Motor neuron (in vitro differentiated cells): ENCODE data around the gene CISTR. TPM values are rescaled to one million over a fixed set of nuclear protein-coding genes. Genes with fewer than 3 reads are reported as not detected.
"Not testable (repeated sequence)": the region's sequence is repeated elsewhere in the genome, so short reads cannot be mapped to it uniquely, and the experiment has no call there.

Source experiments
- ATAC-seq, 8 experiments: fragments of 200-7000 bp; cut with Tn5 transposase; replicated peaks in 6 of 8; 2 replicates each; pipeline ENCODE4 v1.8.0; 2021; ENCODE audit warnings: mild to moderate bottlenecking in 8 of 8, moderate library complexity in 8 of 8
- H3K27ac ChIP-seq, 2 donors: fragments of 250-450 bp; sonication (Bioruptor Pico); 2 replicates each; pipeline ENCODE4 v1.9.0; 2021; ENCODE audit warnings: antibody characterized with exemption in 2 of 2, mild to moderate bottlenecking in 2 of 2, moderate library complexity in 1 of 2
- H3K4me1 ChIP-seq, 2 donors: fragments of 250-450 bp; sonication (Bioruptor Pico); replicated peaks in 1 of 2; 2 replicates each; pipeline ENCODE4 v1.6.1; 2021; ENCODE audit warnings: antibody characterized with exemption in 2 of 2, mild to moderate bottlenecking in 2 of 2, moderate library complexity in 1 of 2
- H3K4me3 ChIP-seq, 5 donors: fragments of 250-450 bp; sonication (Bioruptor Pico); 2 replicates each; pipeline ENCODE4 v1.9.0; 2021; ENCODE audit warnings: antibody characterized with exemption in 5 of 5, mild to moderate bottlenecking in 5 of 5, moderate library complexity in 4 of 5
- WGBS, 10 experiments: fragments of 450-650 bp; shearing (Covaris generic); methylation state at CpG; one replicate each; pipeline ENCODE4 v1.0.0; 2022; 5-methylcytosine and 5-hydroxymethylcytosine counted together
- in situ Hi-C, 9 experiments: fragments of 400-800 bp; cut with MboI; loops; one replicate each; pipeline ENCODE4 v1.15.0; 2021; ENCODE audit warnings: low sequenced_read_pairs in 9 of 9, low pct_unique_long_range_greater_than_20kb in 2 of 9; ENCODE audit not compliant: unreplicated experiment in 9 of 9
- total RNA-seq, 8 experiments: library from RNA; unstranded; fragments of 300-600 nt; gene quantifications; 2 replicates each; pipeline versions ENCODE4 v1.2.3 to v1.2.4, GENCODE V29; 2022

CISTR gene
- total RNA-seq, 8 experiments from 2014 or later = 1.1 TPM; not detected in 7

DNA sequence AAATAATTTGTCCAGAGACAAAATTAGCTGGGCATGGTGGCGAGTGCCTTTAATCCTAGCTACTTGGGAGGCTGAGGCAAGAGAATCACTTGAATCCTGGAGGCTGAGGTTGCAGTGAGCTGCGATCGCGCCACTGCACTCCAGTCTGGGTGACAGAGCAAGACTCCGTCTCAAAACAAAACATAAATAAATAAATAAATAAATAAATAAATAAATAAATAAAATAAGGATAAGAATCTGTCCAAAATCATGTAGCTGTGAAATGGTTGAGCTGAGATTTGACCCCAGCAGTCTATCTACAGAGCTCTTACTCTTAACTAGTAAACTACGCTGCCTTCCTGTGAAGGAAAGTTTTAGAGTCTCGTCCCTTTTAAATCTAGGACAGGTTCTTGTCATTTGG is 27.9 kb upstream of the CISTR start:
- WGBS, 10 experiments = 75 to 95% (median 85%) methylated on average over 1 to 7 of the region's 7 CpGs; no CpG with 5 or more reads in 2 of the 10 experiments
- not testable (repeated sequence) for H3K4me3 ChIP-seq, H3K27ac ChIP-seq, ATAC-seq, H3K4me1 ChIP-seq
- in situ Hi-C loops = loop anchor here in 1 of 9 experiments (25.0 kb wide), 1 partner anchor 158 kb away; the partner anchor contains the start of gene HOXC13

- Histone ChIP-seq H3K27ac (no peak overlapping the region), H3K4me1 (no peaks in the 10 kb centered on the region), H3K4me3 (no peak overlapping the region)
- ATAC-seq = no peak
- in situ Hi-C loops = loop anchor here in 1 of 9 experiments (25.0 kb wide), 1 partner anchor 159 kb away; the partner anchor contains the start of gene HOXC13
- WGBS, 10 experiments = 44 to 100% (median 85%) methylated on average over 1 to 4 of the region's 4 CpGs; no CpG with 5 or more reads in 2 of the 10 experiments
Measured at GRCh38 chr12:53777936-53778644, 26.3 kb upstream of the CISTR start.

- Histone ChIP-seq H3K4me1 (no peaks in the 10 kb centered on the region), H3K4me3 (no peak overlapping the region), H3K27ac (no peak overlapping the region)
- in situ Hi-C loops = loop anchor here in 1 of 9 experiments (25.0 kb wide), 1 partner anchor 160 kb away; the partner anchor contains the start of gene HOXC13
- WGBS, 10 experiments = 17 to 80% (median 56%) methylated on average over 1 to 2 of the region's 2 CpGs; no CpG with 5 or more reads in 2 of the 10 experiments
- ATAC-seq = no peak
Measured at GRCh38 chr12:53777412-53777811, 25.6 kb upstream of the CISTR start.

- WGBS, 10 experiments = 14 to 89% (median 63%) methylated on average over 1 of the region's 1 CpG; no CpG with 5 or more reads in 2 of the 10 experiments
- no peak for ATAC-seq
- Histone ChIP-seq H3K27ac (no peak overlapping the region), H3K4me3 (no peak overlapping the region), H3K4me1 (no peaks in the 10 kb centered on the region)
- in situ Hi-C loops = loop anchor here in 1 of 9 experiments (25.0 kb wide), 1 partner anchor 160 kb away; the partner anchor contains the start of gene HOXC13
Measured at GRCh38 chr12:53776872-53777271, 25.1 kb upstream of the CISTR start.

- in situ Hi-C loops = loop anchor here in 1 of 9 experiments (25.0 kb wide), 1 partner anchor 162 kb away; the partner anchor contains the start of gene HOXC13
- H3K4me1 ChIP-seq = no peaks in the 10 kb centered on the region
- WGBS, 10 experiments = 0 to 63% (median 46%) methylated on average over 2 to 6 of the region's 6 CpGs; no CpG with 5 or more reads in 2 of the 10 experiments
- H3K27ac ChIP-seq = no peak overlapping the region
- no peak overlapping the region for H3K4me3 ChIP-seq
- no peak for ATAC-seq
Measured at GRCh38 chr12:53775478-53776145, 23.8 kb upstream of the CISTR start.

- no peak overlapping the region for H3K4me3 ChIP-seq
- no peak overlapping the region for H3K27ac ChIP-seq
- ATAC-seq = peak in 1 of 8 experiments; percentile 44
- in situ Hi-C loops = loop anchor here in 4 of 9 experiments (25.0 kb wide), 2 partner anchors 167 to 442 kb away; partner anchors contain the start of gene HOXC13 (in 1 of the 4)
- H3K4me1 ChIP-seq = no peaks in the 10 kb centered on the region
Measured at GRCh38 chr12:53770281-53770680, 18.5 kb upstream of the CISTR start.

DNA sequence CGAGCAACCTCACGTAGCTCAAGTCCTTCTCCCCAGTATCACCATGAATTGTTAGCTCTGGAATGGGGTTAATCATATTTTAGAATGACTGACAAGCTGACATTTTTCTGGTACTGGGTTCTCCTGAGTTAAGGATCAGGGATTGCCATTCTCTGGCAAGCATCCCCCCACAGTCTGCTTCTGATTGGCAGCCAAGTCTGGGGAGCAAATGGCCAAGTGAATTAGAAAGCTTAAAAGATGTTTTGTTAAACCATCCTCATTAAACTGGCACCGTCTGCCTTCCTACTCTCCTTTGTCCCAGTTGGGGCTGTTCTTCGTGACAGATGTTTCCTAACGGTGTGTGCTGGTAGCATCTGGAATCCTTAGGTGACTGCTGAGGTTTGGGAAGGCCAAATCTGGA is 17.2 kb upstream of the CISTR start:
- ATAC-seq = no peak
- in situ Hi-C loops = loop anchor here in 4 of 9 experiments (25.0 kb wide), 2 partner anchors 168 to 443 kb away; partner anchors contain the start of gene HOXC13 (in 1 of the 4)
- 20 to 78% (median 50%) methylated on average over 1 to 5 of the region's 5 CpGs; no CpG with 5 or more reads in 1 of the 10 experiments for WGBS, 10 experiments
- no peaks in the 10 kb centered on the region for H3K4me1 ChIP-seq
- no peak overlapping the region for H3K4me3 ChIP-seq
- H3K27ac ChIP-seq = no peak overlapping the region

DNA sequence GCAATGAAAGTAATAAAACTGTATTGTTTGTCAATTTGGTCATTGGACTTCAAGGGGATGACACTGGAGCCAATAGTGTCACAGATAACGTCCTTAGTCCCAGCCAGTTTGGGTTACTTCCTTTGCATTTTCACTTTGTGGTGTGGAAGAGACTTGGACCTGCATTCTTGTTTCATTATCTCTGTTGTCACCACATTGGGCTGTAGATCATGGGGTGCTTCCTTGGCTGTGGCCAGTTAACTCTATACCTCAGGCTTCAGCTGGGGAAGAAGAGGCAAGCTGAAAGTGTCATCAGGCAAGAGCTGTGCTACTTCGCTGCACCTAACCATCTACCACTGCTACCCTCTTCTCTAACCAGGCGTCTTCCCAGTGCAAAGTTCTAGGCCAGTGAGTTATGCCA is 15.1 kb upstream of the CISTR start:
- WGBS, 10 experiments = 6 to 39% (median 28%) methylated on average over 1 to 3 of the region's 3 CpGs; no CpG with 5 or more reads in 1 of the 10 experiments
- ATAC-seq = no peak
- H3K4me1 ChIP-seq = no peaks in the 10 kb centered on the region
- in situ Hi-C loops = loop anchor here in 4 of 9 experiments (25.0 kb wide), 2 partner anchors 170 to 445 kb away; partner anchors contain the start of gene HOXC13 (in 1 of the 4)
- H3K27ac ChIP-seq = no peak overlapping the region
- no peak overlapping the region for H3K4me3 ChIP-seq

DNA sequence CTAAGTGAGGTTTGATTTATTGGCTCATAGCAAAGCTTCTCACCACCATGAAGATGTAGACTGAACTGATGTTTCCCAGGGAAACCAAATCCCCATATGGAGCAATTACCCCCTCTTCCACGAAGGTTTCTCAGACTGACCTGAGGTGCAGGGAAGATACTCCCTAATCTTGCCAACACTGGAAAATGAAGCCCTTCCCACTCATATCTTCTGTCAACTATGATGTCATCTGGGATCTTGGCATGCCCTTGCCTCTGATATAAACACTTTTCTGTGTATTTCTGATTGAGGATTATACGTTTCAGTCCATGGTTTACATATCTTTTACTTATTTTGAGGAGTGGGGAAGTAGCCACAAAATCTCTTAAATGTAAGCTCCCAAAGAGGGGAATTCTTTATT is 14.1 kb upstream of the CISTR start:
- WGBS, 10 experiments = 0 to 80% (median 50%) methylated on average over 1 to 2 of the region's 2 CpGs; no CpG with 5 or more reads in 1 of the 10 experiments
- ATAC-seq = no peak
- in situ Hi-C loops = loop anchor here in 4 of 9 experiments (25.0 kb wide), 2 partner anchors 171 to 446 kb away; partner anchors contain the start of gene HOXC13 (in 1 of the 4)
- Histone ChIP-seq H3K4me3 (no peak overlapping the region), H3K27ac (no peak overlapping the region), H3K4me1 (no peaks in the 10 kb centered on the region)

DNA sequence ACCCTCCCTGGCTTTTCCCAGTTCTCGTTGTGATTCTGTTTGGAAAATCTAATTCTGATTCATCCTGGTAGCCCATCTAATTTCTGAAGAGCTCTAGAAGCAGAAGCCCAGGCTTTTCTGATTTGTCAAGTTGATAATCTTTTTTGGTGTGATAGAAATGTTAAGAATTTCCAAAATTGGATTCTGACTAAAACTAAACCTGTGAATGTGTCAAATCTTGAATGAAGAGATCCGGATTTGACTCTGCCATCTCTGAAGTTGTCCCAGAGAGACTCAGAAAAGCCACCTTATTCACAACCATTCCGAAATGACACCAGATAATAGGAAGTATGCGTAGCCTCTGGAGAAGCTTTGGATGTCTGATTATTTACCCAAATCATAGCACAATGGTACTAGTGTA is 12.8 kb upstream of the CISTR start:
- in situ Hi-C loops = loop anchor here in 4 of 9 experiments (25.0 kb wide), 2 partner anchors 173 to 448 kb away; partner anchors contain the start of gene HOXC13 (in 1 of the 4)
- WGBS, 10 experiments = 20 to 80% (median 56%) methylated on average over 1 to 4 of the region's 4 CpGs; no CpG with 5 or more reads in 1 of the 10 experiments
- no peak overlapping the region for H3K27ac ChIP-seq
- no peak overlapping the region for H3K4me3 ChIP-seq
- no peak for ATAC-seq
- H3K4me1 ChIP-seq = peaks cover 2 to 6% of the 10 kb centered on the region in 2 donors

GRCh38 chr12:53762793-53763192 is 11.0 kb upstream of the CISTR start:
- WGBS, 10 experiments = 38 to 95% (median 73%) methylated on average over 1 to 3 of the region's 3 CpGs
- H3K27ac ChIP-seq, ATAC-seq, H3K4me3 ChIP-seq: not testable (repeated sequence)
- H3K4me1 ChIP-seq = peaks cover 20 to 24% of the 10 kb centered on the region in 2 donors
- in situ Hi-C loops = loop anchor here in 4 of 9 experiments (25.0 kb wide), 2 partner anchors 175 to 450 kb away; partner anchors contain the start of gene HOXC13 (in 1 of the 4)

- in situ Hi-C loops = loop anchor here in 4 of 9 experiments (25.0 kb wide), 2 partner anchors 176 to 451 kb away; partner anchors contain the start of gene HOXC13 (in 1 of the 4)
- peaks cover 32 to 37% of the 10 kb centered on the region in 2 donors for H3K4me1 ChIP-seq
- no peak overlapping the region for H3K27ac ChIP-seq
- no peak overlapping the region for H3K4me3 ChIP-seq
- no peak for ATAC-seq
Measured at GRCh38 chr12:53761306-53761705, 9.5 kb upstream of the CISTR start.
